Bronchial epithelial cell (primary cell): ENCODE results near the gene MCTP1. TPM values are rescaled to one million over a fixed set of nuclear protein-coding genes. Genes with fewer than 3 reads are reported as not detected.

Experiments
- DNase-seq: peaks from one replicate; pipeline ENCODE4 v3.0.0-alpha.2; 2010; ENCODE audit warnings: low read depth
- FAIRE-seq: peaks from 2 replicates; lab custom pipeline; 2011; peaks lifted over from hg19 to GRCh38; lab: Jason Lieb, UNC
- H3K27me3 ChIP-seq: 2 replicates; pipeline ENCODE4 v1.5.1; 2011; ENCODE audit warnings: low read length; ENCODE audit not compliant: control insufficient read depth, insufficient read depth
- H3K36me3 ChIP-seq: 2 replicates; pipeline ENCODE4 v1.5.1; 2011; ENCODE audit warnings: low read length; ENCODE audit not compliant: control insufficient read depth, insufficient read depth
- H3K4me3 ChIP-seq: 2 replicates; pipeline ENCODE4 v1.5.1; 2011; ENCODE audit warnings: mild to moderate bottlenecking, low read depth, low read length, control low read depth
- CTCF ChIP-seq: IDR thresholded peaks from 2 replicates; pipeline ENCODE4 v1.5.1; 2011; ENCODE audit warnings: mild to moderate bottlenecking, moderate library complexity, low read length, control low read depth, inconsistent platforms; ENCODE audit not compliant: insufficient read depth, severe bottlenecking
- total RNA-seq: library from RNA; depleted of rRNA; stranded (reverse); fragments of >200 nt; gene quantifications from 2 replicates; pipeline ENCODE4 v1.2.1, GENCODE V29; 2014

MCTP1 gene
- total RNA-seq, 1 donor from 2014 or later = 17.9 TPM

GRCh38 chr5:94791829-94792228, 493.1 kb downstream of the MCTP1 start:
- Histone ChIP-seq H3K27me3 (no peaks in the 10 kb centered on the region), H3K36me3 (no peaks in the 10 kb centered on the region), H3K4me3 (no peak overlapping the region)
- no peak for TF ChIP-seq CTCF
- DNase-seq = no peak
- no peak for FAIRE-seq

GRCh38 chr5:94788527-94788926, 496.4 kb downstream of the MCTP1 start:
- no peaks in the 10 kb centered on the region for H3K27me3 ChIP-seq
- no peak for TF ChIP-seq CTCF
- DNase-seq (no peak), FAIRE-seq (no peak)
- no peak overlapping the region for H3K4me3 ChIP-seq
- H3K36me3 ChIP-seq = no peaks in the 10 kb centered on the region

GRCh38 chr5:94784536-94785505, 500.1 kb downstream of the MCTP1 start:
- H3K36me3 ChIP-seq = no peaks in the 10 kb centered on the region
- TF ChIP-seq CTCF = no peak
- DNase-seq (peak; percentile 13), FAIRE-seq (no peak)
- no peaks in the 10 kb centered on the region for H3K27me3 ChIP-seq
- H3K4me3 ChIP-seq = no peak overlapping the region

- FAIRE-seq (no peak), DNase-seq (no peak)
- TF ChIP-seq CTCF = no peak
- Histone ChIP-seq H3K4me3 (no peak overlapping the region), H3K36me3 (no peaks in the 10 kb centered on the region), H3K27me3 (no peaks in the 10 kb centered on the region)
These were observed 502.5 kb downstream of the MCTP1 start for GRCh38 chr5:94782383-94782782.

- TF ChIP-seq CTCF = no peak
- no peak for DNase-seq
- no peak for FAIRE-seq
- H3K36me3 ChIP-seq = no peaks in the 10 kb centered on the region
- H3K4me3 ChIP-seq = no peak overlapping the region
- no peaks in the 10 kb centered on the region for H3K27me3 ChIP-seq
These were observed 505.2 kb downstream of the MCTP1 start for GRCh38 chr5:94779684-94780083.

GRCh38 chr5:94778732-94779131, 506.2 kb downstream of the MCTP1 start:
- Histone ChIP-seq H3K4me3 (no peak overlapping the region), H3K36me3 (no peaks in the 10 kb centered on the region), H3K27me3 (no peaks in the 10 kb centered on the region)
- DNase-seq (no peak), FAIRE-seq (no peak)
- TF ChIP-seq CTCF = no peak
